Mucosa of rectum (tissue), 2 donors: ENCODE data around the gene KERA.

Source experiments
- H3K27ac ChIP-seq, 2 donors: one replicate each; pipeline ENCODE4 v1.7.0; 2013; ENCODE audit warnings: inconsistent platforms in 2 of 2, low read depth in 2 of 2, low read length in 2 of 2
- H3K27me3 ChIP-seq, 2 donors: one replicate each; pipeline ENCODE4 v1.7.0; 2013; ENCODE audit warnings: low read length in 2 of 2; ENCODE audit not compliant: control insufficient read depth in 2 of 2, insufficient read depth in 2 of 2
- H3K36me3 ChIP-seq, 2 donors: one replicate each; pipeline ENCODE4 v1.7.0; 2013; ENCODE audit warnings: low read length in 2 of 2; ENCODE audit not compliant: control insufficient read depth in 2 of 2, insufficient read depth in 2 of 2
- H3K4me1 ChIP-seq, 2 donors: one replicate each; pipeline ENCODE4 v1.7.0; 2013; ENCODE audit warnings: low read length in 2 of 2, mild to moderate bottlenecking in 1 of 2; ENCODE audit not compliant: control insufficient read depth in 2 of 2, insufficient read depth in 2 of 2
- H3K4me3 ChIP-seq, 2 donors: one replicate each; pipeline ENCODE4 v1.7.0; 2013; ENCODE audit warnings: low read length in 2 of 2
- H3K9ac ChIP-seq, 2 donors: one replicate each; pipeline ENCODE4 v1.7.0; 2013; ENCODE audit warnings: low read length in 2 of 2, low read depth in 1 of 2, mild to moderate bottlenecking in 1 of 2
- H3K9me3 ChIP-seq, 2 donors: one replicate each; pipeline ENCODE4 v1.7.0; 2013; ENCODE audit warnings: low read length in 2 of 2; ENCODE audit not compliant: control insufficient read depth in 2 of 2
- donor health status: healthy.
- donor health status: Normal muscosa, but diverticular disease.

KERA gene

DNA sequence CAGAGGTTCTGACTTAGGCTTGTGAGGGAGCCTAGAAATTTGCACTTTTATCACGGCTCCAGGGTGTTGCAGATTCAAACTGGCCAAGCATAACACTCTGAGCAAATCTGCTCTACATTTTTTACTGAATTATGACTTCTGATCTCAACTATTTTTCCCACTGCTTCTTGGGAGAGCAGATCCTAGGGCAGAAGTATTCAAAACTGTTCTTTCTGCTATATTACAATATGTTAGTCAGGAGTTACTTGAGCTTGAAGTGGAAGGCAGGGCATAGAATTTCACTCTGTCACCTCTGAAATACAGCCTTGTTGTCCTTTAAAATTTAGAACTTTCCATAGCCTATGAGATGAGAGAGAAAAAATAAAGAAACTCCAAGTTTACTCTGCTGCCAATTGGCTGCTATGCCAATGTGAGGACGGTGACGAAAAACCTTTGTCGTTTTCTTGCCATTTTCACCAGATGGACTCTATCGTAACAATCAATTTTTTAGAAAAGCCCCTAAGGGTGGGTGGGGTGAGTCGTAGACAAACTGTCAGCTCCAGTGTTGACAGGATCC, 16.4 kb upstream of the KERA start:
- Histone ChIP-seq H3K4me3 (no peak overlapping the region), H3K4me1 (no peaks in the 10 kb centered on the region), H3K9ac (no peak overlapping the region), H3K27me3 (no peaks in the 10 kb centered on the region), H3K27ac (no peak overlapping the region), H3K36me3 (no peaks in the 10 kb centered on the region), H3K9me3 (no peaks in the 10 kb centered on the region)

DNA sequence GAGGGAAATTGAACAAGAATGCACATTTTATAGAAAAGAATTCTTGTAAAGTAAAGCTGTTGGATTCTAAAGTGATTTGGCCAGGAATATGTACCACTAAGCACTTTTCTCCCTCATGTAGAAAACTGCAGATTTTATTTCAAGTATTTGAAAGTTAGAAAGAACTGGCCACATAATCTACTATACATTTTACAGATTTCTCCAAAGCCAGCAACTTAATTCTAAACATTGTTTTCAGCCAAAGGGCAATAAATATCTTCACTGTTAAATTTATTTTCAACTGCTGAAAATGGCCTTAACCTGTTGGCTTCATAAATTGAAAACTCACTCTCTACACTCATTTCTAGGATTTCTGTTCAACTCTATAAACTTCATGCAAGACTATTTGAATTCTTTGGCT, 15.6 kb upstream of the KERA start:
- no peaks in the 10 kb centered on the region for H3K36me3 ChIP-seq
- H3K4me3 ChIP-seq, result no peak overlapping the region
- no peaks in the 10 kb centered on the region for H3K9me3 ChIP-seq
- no peaks in the 10 kb centered on the region for H3K27me3 ChIP-seq
- no peak overlapping the region for H3K27ac ChIP-seq
- no peak overlapping the region for H3K9ac ChIP-seq
- no peaks in the 10 kb centered on the region for H3K4me1 ChIP-seq

DNA sequence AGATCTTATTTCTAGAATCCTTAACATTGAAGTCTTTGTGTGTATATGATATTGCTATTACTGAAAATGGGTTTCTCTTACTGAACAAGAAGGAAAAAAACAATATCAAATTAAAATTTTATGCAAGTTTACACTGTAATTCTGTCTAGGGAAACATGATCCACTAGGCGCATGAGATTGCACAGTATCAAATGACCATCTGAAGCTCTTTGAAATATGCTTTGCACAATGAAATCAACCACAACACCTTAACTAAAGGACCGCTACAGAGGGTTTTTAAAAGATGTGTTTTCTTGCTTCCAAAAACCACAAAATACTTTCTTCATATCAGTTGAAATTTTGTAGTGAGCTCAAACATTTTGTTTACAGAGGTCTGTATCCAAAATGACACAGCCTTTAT, 15.1 kb upstream of the KERA start:
- H3K4me1 ChIP-seq, result no peaks in the 10 kb centered on the region
- no peaks in the 10 kb centered on the region for H3K36me3 ChIP-seq
- no peaks in the 10 kb centered on the region for H3K27me3 ChIP-seq
- H3K4me3 ChIP-seq, result no peak overlapping the region
- H3K27ac ChIP-seq, result no peak overlapping the region
- H3K9me3 ChIP-seq, result no peaks in the 10 kb centered on the region
- no peak overlapping the region for H3K9ac ChIP-seq

DNA sequence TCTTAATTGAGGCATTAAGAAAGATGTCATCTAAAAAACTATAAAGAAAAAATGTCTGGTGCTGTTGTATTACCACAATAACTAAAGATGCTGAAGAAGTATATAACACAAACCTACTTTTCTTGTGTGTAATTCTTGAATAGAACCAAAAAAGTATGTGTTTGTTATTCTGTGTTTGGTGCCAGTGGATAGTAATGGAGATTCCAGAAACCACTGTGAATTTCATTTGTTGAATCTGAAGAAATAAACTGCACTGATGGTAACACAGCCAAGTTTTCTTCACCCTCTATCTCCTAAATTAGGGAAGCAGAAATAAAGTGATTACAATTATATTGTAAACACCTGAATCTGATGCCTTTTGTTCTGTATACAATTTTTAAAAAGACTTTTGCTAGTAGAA, 13.1 kb upstream of the KERA start:
- no peak overlapping the region for H3K27ac ChIP-seq
- H3K27me3 ChIP-seq, result no peaks in the 10 kb centered on the region
- no peaks in the 10 kb centered on the region for H3K36me3 ChIP-seq
- no peaks in the 10 kb centered on the region for H3K4me1 ChIP-seq
- H3K9ac ChIP-seq, result no peak overlapping the region
- no peak overlapping the region for H3K4me3 ChIP-seq
- no peaks in the 10 kb centered on the region for H3K9me3 ChIP-seq

DNA sequence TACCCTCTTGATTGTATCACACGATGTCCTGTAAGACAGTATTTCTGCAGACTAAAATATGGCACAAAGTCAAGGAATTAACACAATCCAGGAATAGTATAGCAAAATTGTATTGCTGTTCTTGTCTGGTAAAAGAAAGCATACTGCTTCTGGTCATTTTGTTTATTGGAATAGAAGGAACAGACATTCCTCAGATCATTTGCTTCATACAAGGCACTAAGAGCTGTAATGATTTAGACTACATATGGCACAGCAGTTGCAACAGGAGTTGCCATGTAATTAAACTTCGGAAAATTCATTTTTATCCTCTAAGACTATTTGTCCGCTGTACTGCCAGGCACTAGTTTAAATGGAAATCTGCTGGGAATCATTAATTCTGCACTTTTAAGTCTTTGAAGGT, 7.6 kb upstream of the KERA start:
- Histone ChIP-seq H3K9ac (no peak overlapping the region), H3K27me3 (no peaks in the 10 kb centered on the region), H3K36me3 (no peaks in the 10 kb centered on the region), H3K27ac (no peak overlapping the region), H3K4me1 (no peaks in the 10 kb centered on the region), H3K9me3 (no peaks in the 10 kb centered on the region), H3K4me3 (no peak overlapping the region)

DNA sequence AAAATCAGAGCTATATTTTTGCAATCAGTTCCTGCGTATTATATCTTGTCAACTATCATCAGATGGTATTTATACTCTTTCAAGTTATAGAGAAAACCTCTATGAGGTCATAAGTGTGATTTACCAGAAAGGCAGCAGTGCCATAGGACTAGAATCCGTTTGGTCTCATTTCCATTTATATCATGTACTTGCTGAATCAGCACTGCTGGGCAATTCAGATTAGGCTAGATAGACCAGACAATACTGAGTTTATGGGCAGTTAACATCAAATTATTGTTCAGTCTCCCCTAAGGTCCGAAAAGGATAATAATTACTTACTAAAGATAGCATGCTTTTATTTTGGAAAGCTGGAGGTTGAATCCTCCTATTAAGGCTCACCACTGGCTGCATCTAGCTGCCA, 6.8 kb upstream of the KERA start:
- H3K36me3 ChIP-seq, result no peaks in the 10 kb centered on the region
- no peaks in the 10 kb centered on the region for H3K4me1 ChIP-seq
- H3K9me3 ChIP-seq, result no peaks in the 10 kb centered on the region
- H3K27ac ChIP-seq, result no peak overlapping the region
- no peak overlapping the region for H3K4me3 ChIP-seq
- no peaks in the 10 kb centered on the region for H3K27me3 ChIP-seq
- H3K9ac ChIP-seq, result no peak overlapping the region

DNA sequence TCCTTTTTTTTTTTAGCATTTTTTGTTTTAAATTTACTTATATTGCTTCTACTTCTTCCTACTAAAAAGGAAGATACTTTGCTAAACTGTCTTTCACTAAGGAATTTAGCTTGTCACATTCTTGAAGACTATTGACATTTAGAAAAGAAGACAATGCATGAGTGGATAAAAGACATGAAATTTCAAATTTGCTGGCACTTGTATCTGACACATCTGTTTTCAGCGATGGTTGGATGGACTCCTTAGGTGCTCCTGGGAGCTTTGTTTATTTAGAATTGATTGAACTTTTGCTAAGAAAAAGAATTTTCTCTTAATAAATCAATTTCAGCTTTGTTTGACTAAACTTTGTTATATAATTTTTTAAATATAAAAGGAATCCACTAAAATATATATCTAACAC, 3.3 kb upstream of the KERA start:
- no peaks in the 10 kb centered on the region for H3K4me1 ChIP-seq
- H3K36me3 ChIP-seq, result no peaks in the 10 kb centered on the region
- H3K4me3 ChIP-seq, result no peak overlapping the region
- no peaks in the 10 kb centered on the region for H3K9me3 ChIP-seq
- no peaks in the 10 kb centered on the region for H3K27me3 ChIP-seq
- no peak overlapping the region for H3K27ac ChIP-seq
- H3K9ac ChIP-seq, result no peak overlapping the region

DNA sequence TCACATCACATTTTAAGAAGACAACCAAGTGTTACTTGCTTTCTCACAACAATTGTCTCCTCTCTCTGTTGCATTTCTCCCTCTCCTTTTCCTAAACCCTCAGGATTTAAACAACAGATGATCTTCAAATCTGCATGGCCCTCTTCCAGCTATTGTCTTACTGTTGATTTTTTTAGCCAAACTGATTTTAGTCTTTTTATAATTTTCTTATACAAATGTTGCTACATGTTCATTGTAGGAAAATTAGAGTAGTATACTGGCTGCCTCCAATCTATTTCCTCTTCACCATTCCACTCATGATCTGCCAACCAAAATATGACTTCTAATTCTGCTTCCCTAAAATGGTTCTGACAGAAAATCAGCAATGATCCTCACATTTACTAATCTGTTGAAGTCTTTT, 1.4 kb upstream of the KERA start:
- H3K4me3 ChIP-seq, result no peak overlapping the region
- no peaks in the 10 kb centered on the region for H3K4me1 ChIP-seq
- no peak overlapping the region for H3K27ac ChIP-seq
- H3K9ac ChIP-seq, result no peak overlapping the region
- no peaks in the 10 kb centered on the region for H3K9me3 ChIP-seq
- H3K27me3 ChIP-seq, result no peaks in the 10 kb centered on the region
- H3K36me3 ChIP-seq, result no peaks in the 10 kb centered on the region

DNA sequence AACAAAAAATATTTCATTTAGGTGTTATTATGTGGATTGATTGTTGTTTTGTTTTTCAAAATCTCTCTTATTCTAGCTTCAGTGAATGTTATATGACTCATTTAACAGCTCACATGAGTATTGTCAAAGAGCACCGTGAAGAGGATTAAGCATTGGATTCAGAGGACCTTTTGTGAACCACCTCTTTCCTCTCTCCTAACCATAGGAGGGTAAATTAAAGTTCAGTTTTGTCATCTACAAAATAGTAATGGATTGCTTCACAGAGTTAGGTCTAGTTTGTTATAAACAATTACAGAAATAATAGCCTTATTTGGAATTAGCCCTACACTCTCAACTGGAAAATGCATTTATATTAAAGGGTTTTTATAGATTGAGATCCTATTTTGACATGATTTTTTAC, 962 bp upstream of the KERA start:
- no peaks in the 10 kb centered on the region for H3K27me3 ChIP-seq
- H3K4me3 ChIP-seq, result no peak overlapping the region
- no peaks in the 10 kb centered on the region for H3K36me3 ChIP-seq
- no peaks in the 10 kb centered on the region for H3K4me1 ChIP-seq
- H3K9me3 ChIP-seq, result no peaks in the 10 kb centered on the region
- no peak overlapping the region for H3K27ac ChIP-seq
- H3K9ac ChIP-seq, result no peak overlapping the region

DNA sequence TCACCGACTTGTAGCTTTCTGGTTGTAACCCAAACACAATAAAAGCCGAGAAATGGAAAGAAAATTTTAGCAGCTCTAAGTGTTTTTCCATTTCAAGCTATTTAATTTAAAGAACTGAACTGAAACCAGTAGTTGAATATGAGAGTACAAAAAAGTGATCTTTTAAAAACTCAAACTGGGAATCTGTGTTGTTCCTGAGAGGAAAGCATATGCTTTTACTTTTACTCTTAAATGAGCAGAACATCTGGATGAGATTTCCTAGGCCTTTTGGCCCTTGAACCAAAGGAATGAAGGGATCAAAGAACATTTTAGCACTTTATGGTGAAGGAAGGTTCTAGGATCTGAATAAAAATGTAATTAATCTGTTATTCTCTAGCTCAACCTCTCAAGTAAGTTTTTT, 1.3 kb downstream of the KERA start:
- H3K4me3 ChIP-seq, result no peak overlapping the region
- no peaks in the 10 kb centered on the region for H3K27me3 ChIP-seq
- no peaks in the 10 kb centered on the region for H3K9me3 ChIP-seq
- no peak overlapping the region for H3K27ac ChIP-seq
- H3K36me3 ChIP-seq, result no peaks in the 10 kb centered on the region
- no peaks in the 10 kb centered on the region for H3K4me1 ChIP-seq
- H3K9ac ChIP-seq, result no peak overlapping the region

DNA sequence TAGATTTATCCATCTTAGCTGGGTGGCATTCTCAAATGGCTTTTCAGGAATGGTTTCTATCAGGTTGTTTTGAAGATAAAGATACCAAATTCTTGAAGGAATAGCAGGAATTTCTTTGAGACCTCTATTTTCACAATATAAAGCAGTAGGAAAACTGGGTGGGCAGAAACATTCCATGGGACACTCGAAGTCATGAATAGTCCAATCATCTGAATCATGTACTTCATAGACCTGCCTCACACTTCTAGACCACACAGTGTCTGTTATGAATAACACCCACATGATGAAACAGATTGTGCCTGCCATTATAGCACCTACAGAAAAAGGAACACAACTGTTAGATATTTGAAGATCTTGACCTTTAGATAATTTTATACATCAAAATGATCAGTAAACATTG, 1.8 kb downstream of the KERA start:
- no peaks in the 10 kb centered on the region for H3K36me3 ChIP-seq
- no peak overlapping the region for H3K9ac ChIP-seq
- no peak overlapping the region for H3K27ac ChIP-seq
- H3K9me3 ChIP-seq, result no peaks in the 10 kb centered on the region
- no peaks in the 10 kb centered on the region for H3K27me3 ChIP-seq
- no peak overlapping the region for H3K4me3 ChIP-seq
- H3K4me1 ChIP-seq, result no peaks in the 10 kb centered on the region
